Vagina (tissue), 2 donors: ENCODE measurements around the gene RNF44.

Experiments
- CTCF ChIP-seq, 3 experiments: fragments of 450-650 bp in 2 of 3; fragments of 200-600 bp in 1 of 3; sonication (generic) in 1 of 3; IDR thresholded peaks; one replicate each; pipeline ENCODE4 v1.5.1; 2017 to 2019; ENCODE audit warnings: antibody characterized with exemption in 3 of 3, mild to moderate bottlenecking in 2 of 3, moderate library complexity in 2 of 3
- POLR2A ChIP-seq, 2 donors: fragments of 450-650 bp; IDR thresholded peaks; one replicate each; pipeline ENCODE4 v1.6.1; 2017; ENCODE audit warnings: antibody characterized with exemption in 2 of 2, mild to moderate bottlenecking in 2 of 2, moderate library complexity in 2 of 2
- POLR2AphosphoS5 ChIP-seq, 2 donors: sonication (generic); formaldehyde crosslinking; IDR thresholded peaks; one replicate each; pipeline ENCODE4 v1.9.0; 2017; ENCODE audit warnings: antibody characterized with exemption in 2 of 2, mild to moderate bottlenecking in 2 of 2, low read depth in 1 of 2; ENCODE audit not compliant: insufficient read depth in 1 of 2

GRCh38 chr5:176513788-176514187, 23.4 kb downstream of the RNF44 start:
- TF ChIP-seq POLR2A (IDR thresholded peaks at IDR 0.05) (no peak), CTCF (IDR thresholded peaks at IDR 0.05) (no peak), POLR2AphosphoS5 (IDR thresholded peaks at IDR 0.05; ENCODE audit: insufficient read depth in 1 of 2, low read depth in 1 of 2) (no peak)
